HepG2 (cell line): ENCODE data around the gene UBC. TPM values are rescaled to one million over a fixed set of nuclear protein-coding genes. Genes with fewer than 3 reads are reported as not detected.

Source experiments
- ASH2L ChIP-seq: fragments of 300-600, 200-600 bp; sonication (generic); IDR thresholded peaks from 2 replicates; pipeline ENCODE4 v1.7.0; 2017; ENCODE audit warnings: low read depth, mild to moderate bottlenecking, moderate library complexity, mixed read lengths, low read length; ENCODE audit not compliant: insufficient read length
- BCLAF1 ChIP-seq: fragments of 450-650 bp; IDR thresholded peaks from 2 replicates; pipeline ENCODE4 v1.6.1; 2017; ENCODE audit warnings: mild to moderate bottlenecking
- DMAP1 ChIP-seq: IDR thresholded peaks from 2 replicates; pipeline ENCODE4 v1.6.1; 2016
- MXD4 ChIP-seq: IDR thresholded peaks from 2 replicates; pipeline ENCODE4 v1.6.1; 2016; ENCODE audit warnings: mild to moderate bottlenecking, missing biosample characterization, missing genetic modification reagents
- NCOA2 ChIP-seq: sonication (generic); formaldehyde crosslinking; IDR thresholded peaks from 2 replicates; pipeline ENCODE4 v1.8.0; 2022; ENCODE audit warnings: inconsistent platforms
- NFE2L2 ChIP-seq: fragments of 150-350 bp; IDR thresholded peaks from 2 replicates; pipeline ENCODE4 v1.6.1; 2014; ENCODE audit warnings: low read length
- NR2F1 ChIP-seq, 2 experiments: fragments of 450-650 bp in 1 of 2; formaldehyde crosslinking in 1 of 2; IDR thresholded peaks; 2 replicates each; pipeline versions ENCODE4 v1.5.0 to v1.6.1; 2016 to 2020; ENCODE audit warnings: mild to moderate bottlenecking in 1 of 2, missing compliant biosample characterization in 1 of 2, missing genetic modification reagents in 1 of 2, moderate library complexity in 1 of 2
- PATZ1 ChIP-seq: sonication (generic); formaldehyde crosslinking; IDR thresholded peaks from 2 replicates; pipeline ENCODE4 v1.4.0; 2020; ENCODE audit warnings: missing genetic modification reagents
- RAD21 ChIP-seq: fragments of 450-650 bp; formaldehyde crosslinking; IDR thresholded peaks from 2 replicates; pipeline ENCODE4 v1.5.0; 2020; ENCODE audit warnings: mild to moderate bottlenecking
- SAFB2 ChIP-seq: sonication (generic); formaldehyde crosslinking; IDR thresholded peaks from 2 replicates; pipeline ENCODE4 v1.5.1; 2020; ENCODE audit warnings: missing genetic modification reagents, low read depth, mild to moderate bottlenecking, borderline replicate concordance
- ZFYVE20 ChIP-seq: sonication (generic); formaldehyde crosslinking; IDR thresholded peaks from 2 replicates; pipeline ENCODE4 v1.8.0; 2023; ENCODE audit warnings: low read depth, mild to moderate bottlenecking, moderate library complexity, missing genetic modification reagents, borderline replicate concordance
- ZKSCAN8 ChIP-seq: IDR thresholded peaks from 2 replicates; pipeline ENCODE4 v1.6.1; 2016; ENCODE audit warnings: borderline replicate concordance, missing genetic modification reagents, missing compliant biosample characterization
- polyA plus RNA-seq, 8 experiments: library from polyadenylated mRNA; depleted of rRNA in 3 of 8; stranded (reverse) in 7 of 8; unstranded in 1 of 8; fragments of >200 nt; fragmentation: Illumina TruSeq in 4 of 8; extraction: Trizol in 4 of 8; gene quantifications; 2 replicates each; pipeline versions ENCODE4 v1.2.1 to v1.2.3, GENCODE V29; 2011 to 2016; ENCODE audit warnings: low read depth in 4 of 8, missing spikeins in 1 of 8, mixed read lengths in 1 of 8; ENCODE audit not compliant: insufficient read depth in 1 of 8
- total RNA-seq, 5 experiments: library from RNA; depleted of rRNA; stranded (reverse); fragments of >200 nt; fragmentation: Illumina TruSeq; extraction: Trizol; gene quantifications; 2 replicates each; pipeline ENCODE4 v1.2.3, GENCODE V29; 2016; ENCODE audit warnings: low read depth in 1 of 5
- TF ChIP-seq, protein P1 (sequence below), 2 experiments: fragments of 450-650 bp in 1 of 2; sonication (generic) in 1 of 2; formaldehyde crosslinking in 1 of 2; IDR thresholded peaks; 2 replicates each; pipeline versions ENCODE4 v1.6.1 to v1.8.0; 2016 to 2022; ENCODE audit warnings: antibody characterized with exemption in 1 of 2, mild to moderate bottlenecking in 1 of 2, missing genetic modification reagents in 1 of 2
- TF ChIP-seq, protein P2 (sequence below): sonication (generic); formaldehyde crosslinking; IDR thresholded peaks from 2 replicates; pipeline ENCODE4 v1.9.0; 2022; ENCODE audit warnings: low read depth, missing genetic modification reagents

UBC gene
- total and polyA plus RNA-seq, 2 of the 13 experiments (the other 11 are each of a cell fraction or from before 2014, with no cell fraction given) = 805 to 1,432 TPM

DNA sequence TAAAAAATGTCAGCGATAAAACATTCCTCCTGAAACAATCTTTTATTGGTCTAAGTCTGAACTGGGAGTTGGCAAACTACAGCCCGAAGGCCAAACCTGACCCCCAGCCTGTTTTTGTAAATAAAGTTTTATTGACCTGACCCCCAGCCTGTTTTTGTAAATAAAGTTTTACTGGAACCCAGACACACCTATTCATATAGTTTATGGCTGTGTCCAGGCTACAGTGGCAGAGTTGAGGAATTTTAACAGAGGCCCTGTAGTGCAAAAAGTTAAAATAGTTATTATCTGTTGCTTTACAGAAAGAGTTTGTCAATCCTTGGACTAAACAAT, 38.7 kb downstream of the UBC start (continued):
- TF ChIP-seq, protein P1, sequence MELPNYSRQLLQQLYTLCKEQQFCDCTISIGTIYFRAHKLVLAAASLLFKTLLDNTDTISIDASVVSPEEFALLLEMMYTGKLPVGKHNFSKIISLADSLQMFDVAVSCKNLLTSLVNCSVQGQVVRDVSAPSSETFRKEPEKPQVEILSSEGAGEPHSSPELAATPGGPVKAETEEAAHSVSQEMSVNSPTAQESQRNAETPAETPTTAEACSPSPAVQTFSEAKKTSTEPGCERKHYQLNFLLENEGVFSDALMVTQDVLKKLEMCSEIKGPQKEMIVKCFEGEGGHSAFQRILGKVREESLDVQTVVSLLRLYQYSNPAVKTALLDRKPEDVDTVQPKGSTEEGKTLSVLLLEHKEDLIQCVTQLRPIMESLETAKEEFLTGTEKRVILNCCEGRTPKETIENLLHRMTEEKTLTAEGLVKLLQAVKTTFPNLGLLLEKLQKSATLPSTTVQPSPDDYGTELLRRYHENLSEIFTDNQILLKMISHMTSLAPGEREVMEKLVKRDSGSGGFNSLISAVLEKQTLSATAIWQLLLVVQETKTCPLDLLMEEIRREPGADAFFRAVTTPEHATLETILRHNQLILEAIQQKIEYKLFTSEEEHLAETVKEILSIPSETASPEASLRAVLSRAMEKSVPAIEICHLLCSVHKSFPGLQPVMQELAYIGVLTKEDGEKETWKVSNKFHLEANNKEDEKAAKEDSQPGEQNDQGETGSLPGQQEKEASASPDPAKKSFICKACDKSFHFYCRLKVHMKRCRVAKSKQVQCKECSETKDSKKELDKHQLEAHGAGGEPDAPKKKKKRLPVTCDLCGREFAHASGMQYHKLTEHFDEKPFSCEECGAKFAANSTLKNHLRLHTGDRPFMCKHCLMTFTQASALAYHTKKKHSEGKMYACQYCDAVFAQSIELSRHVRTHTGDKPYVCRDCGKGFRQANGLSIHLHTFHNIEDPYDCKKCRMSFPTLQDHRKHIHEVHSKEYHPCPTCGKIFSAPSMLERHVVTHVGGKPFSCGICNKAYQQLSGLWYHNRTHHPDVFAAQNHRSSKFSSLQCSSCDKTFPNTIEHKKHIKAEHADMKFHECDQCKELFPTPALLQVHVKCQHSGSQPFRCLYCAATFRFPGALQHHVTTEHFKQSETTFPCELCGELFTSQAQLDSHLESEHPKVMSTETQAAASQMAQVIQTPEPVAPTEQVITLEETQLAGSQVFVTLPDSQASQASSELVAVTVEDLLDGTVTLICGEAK (IDR thresholded peaks at IDR 0.05) = peak; percentile 95
- TF ChIP-seq, protein P1 (CRISPR knock-in tag; IDR thresholded peaks at IDR 0.05) = peak; percentile 99
- TF ChIP-seq BCLAF1 = no peak
- TF ChIP-seq ASH2L = no peak
- 0 out of 2 replicates have a peak, but pooled peaks have one; percentile 10 for TF ChIP-seq ZKSCAN8 (CRISPR knock-in tag)
- TF ChIP-seq ZFYVE20 (CRISPR knock-in tag) = no peak
- TF ChIP-seq DMAP1 (CRISPR knock-in tag) = no peak
- TF ChIP-seq NCOA2 = peak; percentile 45; the same call in 1 of the 2 replicates
- TF ChIP-seq MXD4 (CRISPR knock-in tag) = no peak
- no peak for TF ChIP-seq RAD21
- TF ChIP-seq, protein P2, sequence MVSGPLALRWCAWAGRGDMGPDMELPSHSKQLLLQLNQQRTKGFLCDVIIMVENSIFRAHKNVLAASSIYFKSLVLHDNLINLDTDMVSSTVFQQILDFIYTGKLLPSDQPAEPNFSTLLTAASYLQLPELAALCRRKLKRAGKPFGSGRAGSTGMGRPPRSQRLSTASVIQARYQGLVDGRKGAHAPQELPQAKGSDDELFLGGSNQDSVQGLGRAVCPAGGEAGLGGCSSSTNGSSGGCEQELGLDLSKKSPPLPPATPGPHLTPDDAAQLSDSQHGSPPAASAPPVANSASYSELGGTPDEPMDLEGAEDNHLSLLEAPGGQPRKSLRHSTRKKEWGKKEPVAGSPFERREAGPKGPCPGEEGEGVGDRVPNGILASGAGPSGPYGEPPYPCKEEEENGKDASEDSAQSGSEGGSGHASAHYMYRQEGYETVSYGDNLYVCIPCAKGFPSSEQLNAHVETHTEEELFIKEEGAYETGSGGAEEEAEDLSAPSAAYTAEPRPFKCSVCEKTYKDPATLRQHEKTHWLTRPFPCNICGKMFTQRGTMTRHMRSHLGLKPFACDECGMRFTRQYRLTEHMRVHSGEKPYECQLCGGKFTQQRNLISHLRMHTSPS (CRISPR knock-in tag) = no peak
- no peak for TF ChIP-seq NFE2L2
- TF ChIP-seq NR2F1 (CRISPR knock-in tag; IDR thresholded peaks at IDR 0.05) = peak; percentile 15 to 43; a peak in 1 of 4 replicates
- no peak for TF ChIP-seq SAFB2
- peak; percentile 84 for TF ChIP-seq PATZ1
